Kidney epithelial cell (primary cell): ENCODE measurements around the gene HMCN1. TPM values are rescaled to one million over a fixed set of nuclear protein-coding genes. Genes with fewer than 3 reads are reported as not detected.

Experiments used
- DNase-seq: peaks from one replicate; pipeline ENCODE4 v3.0.0-alpha.2; 2010; ENCODE audit warnings: low read depth
- H3K27me3 ChIP-seq: 2 replicates; pipeline ENCODE4 v1.6.0; 2011; ENCODE audit warnings: low read length; ENCODE audit not compliant: control insufficient read depth, insufficient read depth
- H3K36me3 ChIP-seq: 2 replicates; pipeline ENCODE4 v1.5.1; 2011; ENCODE audit warnings: low read length; ENCODE audit not compliant: control insufficient read depth, insufficient read depth
- H3K4me3 ChIP-seq: 2 replicates; pipeline ENCODE4 v1.5.1; 2011; ENCODE audit warnings: low read depth, mild to moderate bottlenecking, control low read depth, low read length
- total RNA-seq: library from RNA; depleted of rRNA; stranded (reverse); fragments of >200 nt; gene quantifications from 2 replicates; pipeline ENCODE4 v1.2.3, GENCODE V29; 2015
- TF ChIP-seq, protein P1 (sequence below): IDR thresholded peaks from 2 replicates; pipeline ENCODE4 v1.5.1; 2011; ENCODE audit warnings: mild to moderate bottlenecking, moderate library complexity, low read length, control low read depth, inconsistent platforms; ENCODE audit not compliant: insufficient read depth, poor library complexity, severe bottlenecking

HMCN1 gene
- total RNA-seq, 1 donor from 2014 or later, result 1.3 TPM

DNA sequence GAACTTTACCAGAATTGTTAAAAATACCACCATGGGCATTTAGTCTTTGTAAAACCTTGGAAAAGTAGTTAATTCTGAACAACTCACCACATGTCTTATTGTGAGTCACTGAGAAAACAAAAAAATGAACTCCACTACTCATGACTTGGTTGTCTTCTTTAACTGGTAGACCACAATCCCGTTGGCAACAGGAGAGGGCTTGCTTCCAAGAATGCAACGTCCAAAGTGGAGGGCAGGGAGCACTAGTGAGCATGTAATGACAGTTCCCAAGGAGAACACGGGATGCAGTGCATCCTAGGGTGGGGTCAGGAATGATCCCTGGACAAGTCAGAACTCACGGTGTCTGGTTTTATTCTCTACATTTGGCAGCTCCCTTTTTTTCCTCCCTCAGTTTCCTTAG lies 15.2 kb upstream of the HMCN1 start:
- TF ChIP-seq, protein P1, sequence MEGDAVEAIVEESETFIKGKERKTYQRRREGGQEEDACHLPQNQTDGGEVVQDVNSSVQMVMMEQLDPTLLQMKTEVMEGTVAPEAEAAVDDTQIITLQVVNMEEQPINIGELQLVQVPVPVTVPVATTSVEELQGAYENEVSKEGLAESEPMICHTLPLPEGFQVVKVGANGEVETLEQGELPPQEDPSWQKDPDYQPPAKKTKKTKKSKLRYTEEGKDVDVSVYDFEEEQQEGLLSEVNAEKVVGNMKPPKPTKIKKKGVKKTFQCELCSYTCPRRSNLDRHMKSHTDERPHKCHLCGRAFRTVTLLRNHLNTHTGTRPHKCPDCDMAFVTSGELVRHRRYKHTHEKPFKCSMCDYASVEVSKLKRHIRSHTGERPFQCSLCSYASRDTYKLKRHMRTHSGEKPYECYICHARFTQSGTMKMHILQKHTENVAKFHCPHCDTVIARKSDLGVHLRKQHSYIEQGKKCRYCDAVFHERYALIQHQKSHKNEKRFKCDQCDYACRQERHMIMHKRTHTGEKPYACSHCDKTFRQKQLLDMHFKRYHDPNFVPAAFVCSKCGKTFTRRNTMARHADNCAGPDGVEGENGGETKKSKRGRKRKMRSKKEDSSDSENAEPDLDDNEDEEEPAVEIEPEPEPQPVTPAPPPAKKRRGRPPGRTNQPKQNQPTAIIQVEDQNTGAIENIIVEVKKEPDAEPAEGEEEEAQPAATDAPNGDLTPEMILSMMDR, result peak; percentile 47
- H3K36me3 ChIP-seq, result no peaks in the 10 kb centered on the region
- DNase-seq, result peak; percentile 90
- H3K27me3 ChIP-seq, result no peaks in the 10 kb centered on the region
- H3K4me3 ChIP-seq, result no peak overlapping the region

DNA sequence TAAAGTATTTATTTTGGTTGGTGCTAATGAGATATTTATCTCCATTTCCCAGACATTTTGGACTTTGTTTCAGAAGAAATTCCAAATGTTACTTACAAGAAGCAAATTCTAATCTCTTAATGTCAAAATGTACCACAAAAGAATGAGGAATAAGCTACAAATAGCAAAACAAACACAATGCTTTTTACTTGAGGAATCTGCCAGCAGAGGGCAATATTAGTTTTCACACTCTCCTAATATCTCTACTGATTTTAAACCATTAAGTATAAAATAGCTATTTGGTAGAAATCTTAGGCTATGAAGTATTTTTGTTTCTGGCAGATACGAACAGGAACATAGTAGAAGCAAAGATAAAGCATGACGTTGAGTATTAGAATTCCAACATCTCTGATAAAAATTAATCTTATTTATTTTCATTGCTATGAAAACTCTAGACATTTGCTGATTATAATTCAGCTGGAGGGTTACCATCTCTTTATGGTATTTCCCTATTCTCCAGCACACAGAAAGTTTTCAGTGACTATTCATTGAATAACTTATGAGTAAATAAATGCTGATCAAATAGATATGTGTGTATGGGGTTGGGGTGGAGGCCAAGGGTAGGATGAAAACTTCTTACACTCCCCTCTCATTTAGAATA lies 13.4 kb upstream of the HMCN1 start:
- H3K27me3 ChIP-seq, result no peaks in the 10 kb centered on the region
- no peak overlapping the region for H3K4me3 ChIP-seq
- TF ChIP-seq, protein P1, result peak; percentile 47
- H3K36me3 ChIP-seq, result no peaks in the 10 kb centered on the region
- no peak for DNase-seq

DNA sequence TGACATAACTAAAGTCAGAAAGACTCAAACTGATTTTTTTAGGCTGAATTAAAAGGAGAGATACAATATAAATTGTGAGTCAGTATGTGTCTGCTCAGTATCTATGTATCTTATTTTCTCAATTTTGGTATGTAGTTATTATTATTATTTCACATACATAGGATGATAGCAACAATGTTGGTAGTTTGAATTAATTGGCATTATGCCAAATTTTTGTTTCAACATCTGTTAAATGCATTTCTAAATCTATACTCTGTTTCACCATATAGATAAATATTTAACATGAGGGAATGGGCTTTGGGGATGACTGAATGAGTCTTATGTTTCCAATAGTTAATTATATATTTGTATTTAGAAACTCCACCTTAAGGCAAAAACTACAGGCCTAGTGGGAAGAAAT lies 12.6 kb upstream of the HMCN1 start:
- Histone ChIP-seq H3K36me3 (no peaks in the 10 kb centered on the region), H3K4me3 (no peak overlapping the region), H3K27me3 (no peaks in the 10 kb centered on the region)
- TF ChIP-seq, protein P1, result no peak
- DNase-seq, result no peak

DNA sequence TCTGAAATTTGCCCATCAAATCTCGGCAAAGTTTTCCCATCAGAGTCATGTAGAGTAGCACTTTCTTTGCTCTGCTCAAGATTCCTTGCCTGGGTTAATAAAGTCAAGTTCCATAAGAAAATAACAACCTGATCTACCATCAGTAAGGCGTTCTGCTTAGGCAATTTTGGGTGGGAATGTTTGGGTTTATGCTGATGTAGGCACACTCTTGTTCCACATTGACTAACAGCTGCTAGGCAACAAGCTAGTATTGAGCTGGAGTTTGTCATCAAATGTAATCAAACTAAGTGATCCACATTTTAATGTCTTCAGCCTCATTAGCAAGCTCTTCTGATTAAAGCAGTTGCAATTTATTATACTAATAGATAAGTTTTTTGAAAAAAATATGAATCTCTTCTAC lies 12.1 kb upstream of the HMCN1 start:
- DNase-seq, result no peak
- TF ChIP-seq, protein P1, result no peak
- Histone ChIP-seq H3K36me3 (no peaks in the 10 kb centered on the region), H3K27me3 (no peaks in the 10 kb centered on the region), H3K4me3 (no peak overlapping the region)

DNA sequence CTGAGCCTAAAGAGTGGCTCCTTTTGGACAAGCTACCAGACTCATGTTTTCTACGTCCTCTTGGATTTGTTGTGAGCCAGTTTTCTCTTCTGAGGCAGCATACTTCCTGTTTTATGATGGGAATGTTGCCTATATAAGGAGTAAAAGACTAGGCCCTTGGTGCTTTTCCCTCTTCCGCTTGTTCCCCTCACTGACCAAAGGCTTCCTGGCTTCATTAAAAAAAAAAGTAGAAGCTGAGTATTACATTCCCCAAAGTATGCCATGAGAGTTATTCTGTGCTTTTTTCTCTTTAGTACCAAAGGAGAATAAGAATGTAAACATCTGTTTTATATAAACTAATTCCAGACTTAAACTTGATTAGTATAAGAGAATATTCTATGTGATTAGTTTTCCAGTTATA lies 6.5 kb upstream of the HMCN1 start:
- Histone ChIP-seq H3K4me3 (no peak overlapping the region), H3K27me3 (no peaks in the 10 kb centered on the region), H3K36me3 (no peaks in the 10 kb centered on the region)
- no peak for DNase-seq
- TF ChIP-seq, protein P1, result no peak

DNA sequence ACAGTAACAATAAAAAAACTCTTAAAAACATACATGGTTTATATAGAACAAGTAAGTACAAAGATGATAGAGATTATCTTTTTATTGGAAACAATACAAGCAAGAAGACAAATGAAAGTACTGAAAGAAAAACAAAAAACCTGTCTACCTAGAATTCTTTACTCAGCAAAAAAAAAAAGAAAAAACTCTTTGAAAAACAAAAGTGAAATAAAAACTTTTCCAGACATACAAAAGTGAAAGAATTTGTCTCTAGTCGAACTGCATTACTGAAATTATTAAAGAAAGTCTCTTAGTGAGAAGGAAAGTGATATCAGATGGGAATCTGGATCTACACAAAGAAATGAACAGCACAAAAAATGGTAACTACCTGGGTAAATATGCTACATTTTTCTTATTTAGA lies 2.7 kb upstream of the HMCN1 start:
- no peaks in the 10 kb centered on the region for H3K27me3 ChIP-seq
- H3K4me3 ChIP-seq, result no peak overlapping the region
- H3K36me3 ChIP-seq, result no peaks in the 10 kb centered on the region
- TF ChIP-seq, protein P1, result no peak
- no peak for DNase-seq
